CD1c-positive myeloid dendritic cell (primary cell): Measurements from ENCODE around the gene ANKRD40.
"Not testable (repeated sequence)": the region's sequence is repeated elsewhere in the genome, so short reads cannot be mapped to it uniquely, and the experiment has no call there.

Experiments
- DNase-seq: peaks from one replicate; pipeline ENCODE4 v3.0.0-alpha.2; 2016; ENCODE audit errors: extremely low spot score

Gene ANKRD40

GRCh38 chr17:50685691-50686493, 21.8 kb downstream of the ANKRD40 start:
- DNase-seq, result no peak

DNA sequence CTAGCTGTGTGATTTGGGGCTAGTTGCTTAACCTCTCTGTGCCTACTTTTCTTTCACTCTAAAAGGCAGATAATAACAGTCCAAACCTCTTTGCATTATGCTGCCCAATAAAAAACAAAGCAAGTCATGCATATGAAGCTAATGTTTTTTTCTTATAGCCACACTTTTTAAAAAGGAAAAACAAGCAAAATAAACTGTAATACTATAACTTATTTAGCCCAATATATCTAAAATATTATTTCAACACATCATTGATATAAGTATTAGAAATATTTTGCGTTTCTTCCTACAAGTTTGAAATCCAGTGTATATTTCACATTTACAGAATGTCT, 22.4 kb downstream of the ANKRD40 start:
- DNase-seq, result no peak

DNA sequence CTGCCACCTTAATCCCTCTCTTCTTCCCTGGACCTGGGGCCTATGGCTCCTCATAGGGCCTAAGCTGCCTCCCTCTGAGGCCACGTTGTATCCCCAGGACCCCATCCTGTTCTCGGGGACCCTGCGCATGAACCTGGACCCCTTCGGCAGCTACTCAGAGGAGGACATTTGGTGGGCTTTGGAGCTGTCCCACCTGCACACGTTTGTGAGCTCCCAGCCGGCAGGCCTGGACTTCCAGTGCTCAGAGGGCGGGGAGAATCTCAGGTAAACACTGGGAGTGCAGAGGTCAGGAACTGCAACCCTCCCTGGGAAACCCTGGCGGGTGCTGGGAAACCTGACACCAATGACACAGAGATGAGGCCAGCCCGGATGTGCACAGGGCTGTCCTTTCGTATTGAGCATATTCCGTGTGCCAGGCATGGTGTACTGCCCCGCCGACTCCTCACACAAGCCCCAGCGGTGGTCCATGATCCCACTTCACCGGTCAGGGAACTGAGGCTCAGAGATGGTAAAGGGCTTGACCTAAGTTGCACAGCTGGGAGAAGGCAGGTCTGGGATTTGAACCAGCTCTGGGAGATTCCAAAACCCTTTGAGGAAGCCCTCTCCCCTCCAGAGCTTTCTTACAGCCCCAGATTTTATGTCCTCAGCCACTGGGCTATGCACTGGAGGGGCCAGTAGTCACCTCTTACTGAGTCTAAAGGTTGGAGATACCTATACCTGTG, 22.9 kb downstream of the ANKRD40 start:
- no peak for DNase-seq

DNA sequence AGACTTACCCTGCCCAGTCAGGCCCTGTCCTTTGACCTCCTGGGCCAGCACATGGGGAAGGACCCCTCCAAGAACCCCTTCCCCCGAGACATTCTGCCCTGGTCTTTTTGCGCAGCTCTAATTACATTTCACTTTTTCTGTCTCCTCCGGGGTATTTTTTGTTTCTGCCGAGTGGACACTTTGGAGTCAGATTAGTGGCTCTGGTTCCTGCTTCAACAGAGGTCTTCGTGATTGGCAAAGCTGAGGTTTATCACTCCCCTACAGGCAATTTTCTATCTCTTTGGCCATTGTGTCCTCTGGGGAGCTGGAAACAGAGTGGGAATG, 23.5 kb downstream of the ANKRD40 start:
- no peak for DNase-seq

DNA sequence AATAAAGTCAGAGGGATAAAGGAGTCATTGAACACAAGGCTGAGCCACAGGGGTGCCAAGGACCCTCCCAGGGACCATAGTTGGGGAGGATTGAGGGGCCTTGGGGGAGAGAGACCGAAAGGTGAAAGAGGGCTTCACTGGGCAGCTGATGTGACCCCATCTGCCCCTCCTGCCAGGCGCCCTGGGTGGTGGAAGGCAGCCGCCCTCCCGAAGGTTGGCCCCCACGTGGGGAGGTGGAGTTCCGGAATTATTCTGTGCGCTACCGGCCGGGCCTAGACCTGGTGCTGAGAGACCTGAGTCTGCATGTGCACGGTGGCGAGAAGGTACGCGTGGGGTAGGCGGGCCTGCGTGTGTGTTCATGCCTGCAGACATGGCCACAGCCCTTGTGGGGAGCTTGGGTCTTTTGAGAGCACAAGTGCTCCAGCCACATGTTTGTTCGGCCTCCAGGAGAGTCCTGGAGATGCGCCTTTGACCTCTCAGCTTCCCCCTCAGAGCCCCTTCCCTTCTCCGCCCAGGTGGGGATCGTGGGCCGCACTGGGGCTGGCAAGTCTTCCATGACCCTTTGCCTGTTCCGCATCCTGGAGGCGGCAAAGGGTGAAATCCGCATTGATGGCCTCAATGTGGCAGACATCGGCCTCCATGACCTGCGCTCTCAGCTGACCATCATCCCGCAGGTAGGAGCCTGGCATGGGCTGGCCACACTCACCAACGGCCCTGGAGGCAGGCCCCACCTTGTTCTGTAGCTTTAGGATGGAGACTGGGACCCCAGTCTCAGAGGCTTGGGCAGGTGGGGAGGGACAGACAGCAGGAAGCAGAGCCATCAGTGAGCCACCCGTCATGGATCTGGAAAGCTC, 24.1 kb downstream of the ANKRD40 start:
- no peak for DNase-seq

GRCh38 chr17:50682938-50683337, 24.8 kb downstream of the ANKRD40 start:
- DNase-seq, result no peak

- DNase-seq, result no peak
Measured at GRCh38 chr17:50682441-50682840, 25.3 kb downstream of the ANKRD40 start.

GRCh38 chr17:50681263-50682200, 26.2 kb downstream of the ANKRD40 start:
- DNase-seq, result peak; percentile 32

GRCh38 chr17:50680543-50681262, 27.0 kb downstream of the ANKRD40 start:
- not testable (repeated sequence) for DNase-seq

DNA sequence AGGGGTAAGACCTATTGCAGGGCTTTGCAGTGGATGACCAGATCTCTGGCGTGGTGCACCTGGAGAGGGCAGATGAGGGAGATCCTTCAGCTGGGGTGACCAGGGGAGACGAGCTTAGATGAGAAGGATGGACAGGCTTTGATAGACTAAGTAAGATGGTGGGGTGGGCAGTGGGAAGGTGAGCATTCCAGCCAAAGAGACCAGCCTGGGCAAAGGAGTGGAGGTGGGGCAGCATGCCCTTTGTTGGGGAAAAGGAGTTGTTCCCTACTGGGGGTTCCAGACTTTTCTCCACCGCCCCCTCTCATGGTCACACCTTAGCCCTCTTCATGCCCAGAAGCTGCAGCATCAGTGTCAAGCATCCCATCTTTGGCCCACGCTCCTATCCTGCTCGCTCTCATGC, 27.6 kb downstream of the ANKRD40 start:
- DNase-seq, result no peak

DNA sequence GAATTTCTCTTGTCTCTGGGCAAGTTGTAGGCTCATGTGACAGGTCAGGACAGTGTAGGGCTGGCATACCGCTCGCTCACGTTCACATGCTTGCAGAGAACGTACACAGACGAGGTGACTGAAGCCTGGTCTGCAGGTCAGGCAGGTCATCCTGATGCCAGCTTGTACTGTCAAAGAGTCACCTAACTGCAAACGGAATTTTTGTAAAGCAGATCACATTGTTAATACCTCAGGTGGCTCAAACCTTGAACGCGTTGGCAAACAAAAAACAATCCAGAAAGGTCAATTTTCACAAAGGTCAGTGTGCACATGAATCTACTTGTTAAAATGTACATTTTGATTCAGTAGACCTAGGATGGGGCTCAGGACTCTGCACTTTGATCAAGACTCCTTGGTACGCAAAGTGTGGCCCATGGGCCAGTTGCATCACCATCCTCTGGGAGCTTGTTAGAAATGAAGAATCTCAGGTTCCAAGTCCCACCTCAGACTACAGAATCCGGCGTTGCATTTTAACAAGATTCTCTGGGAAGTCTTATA, 28.6 kb downstream of the ANKRD40 start:
- DNase-seq, result no peak

DNA sequence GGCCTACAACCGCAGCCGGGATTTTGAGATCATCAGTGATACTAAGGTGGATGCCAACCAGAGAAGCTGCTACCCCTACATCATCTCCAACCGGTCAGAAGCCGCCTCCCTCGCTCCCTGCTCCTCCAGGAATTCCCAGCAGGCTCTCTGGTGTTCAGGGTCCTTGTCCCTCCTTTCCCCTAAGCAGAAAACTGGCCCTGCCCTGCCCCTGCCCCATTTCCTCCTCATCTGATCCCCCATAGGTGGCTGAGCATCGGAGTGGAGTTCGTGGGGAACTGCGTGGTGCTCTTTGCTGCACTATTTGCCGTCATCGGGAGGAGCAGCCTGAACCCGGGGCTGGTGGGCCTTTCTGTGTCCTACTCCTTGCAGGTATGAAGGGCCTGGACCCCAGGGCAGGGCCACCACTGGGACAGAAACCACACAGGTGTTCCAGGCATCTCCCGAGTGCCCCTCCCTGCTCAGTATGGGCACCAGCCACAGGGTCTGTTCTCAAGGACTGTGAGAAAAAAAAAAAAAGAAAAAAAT, 29.8 kb downstream of the ANKRD40 start:
- DNase-seq, result no peak

DNA sequence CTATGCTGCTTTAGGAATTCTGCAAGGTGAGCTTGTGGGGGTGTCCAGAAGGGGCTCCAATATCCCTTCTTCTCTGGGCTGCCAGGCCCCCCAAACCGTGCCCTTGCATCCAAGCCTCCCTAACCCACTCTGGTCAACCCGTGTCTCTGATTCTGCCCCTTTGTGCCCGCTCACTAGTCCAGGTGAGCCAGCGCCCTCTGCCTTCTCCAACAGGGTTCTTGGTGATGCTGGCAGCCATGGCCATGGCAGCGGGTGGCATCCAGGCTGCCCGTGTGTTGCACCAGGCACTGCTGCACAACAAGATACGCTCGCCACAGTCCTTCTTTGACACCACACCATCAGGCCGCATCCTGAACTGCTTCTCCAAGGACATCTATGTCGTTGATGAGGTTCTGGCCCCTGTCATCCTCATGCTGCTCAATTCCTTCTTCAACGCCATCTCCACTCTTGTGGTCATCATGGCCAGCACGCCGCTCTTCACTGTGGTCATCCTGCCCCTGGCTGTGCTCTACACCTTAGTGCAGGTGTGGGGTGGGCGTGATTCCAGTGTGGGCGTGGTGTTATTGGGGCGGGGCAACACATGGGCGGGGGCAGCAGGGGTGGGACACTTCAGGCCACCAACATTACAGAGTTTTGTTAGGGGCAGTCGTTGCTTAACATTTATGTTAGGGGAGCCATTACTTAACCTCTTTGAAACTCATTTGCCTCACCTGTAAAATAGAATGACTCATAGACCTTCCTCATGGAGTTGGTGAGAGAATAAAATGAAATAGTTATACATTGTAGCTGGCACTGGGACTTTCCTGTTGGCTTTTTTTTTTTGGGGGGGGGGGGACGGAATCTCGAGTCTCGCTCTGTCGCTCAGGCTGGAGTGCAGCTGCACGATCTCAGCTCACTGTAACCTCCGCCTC, 31.4 kb downstream of the ANKRD40 start:
- DNase-seq, result no peak

- no peak for DNase-seq
Measured at GRCh38 chr17:50675627-50676026, 32.1 kb downstream of the ANKRD40 start.

- no peak for DNase-seq
Measured at GRCh38 chr17:50675190-50675589, 32.5 kb downstream of the ANKRD40 start.

DNA sequence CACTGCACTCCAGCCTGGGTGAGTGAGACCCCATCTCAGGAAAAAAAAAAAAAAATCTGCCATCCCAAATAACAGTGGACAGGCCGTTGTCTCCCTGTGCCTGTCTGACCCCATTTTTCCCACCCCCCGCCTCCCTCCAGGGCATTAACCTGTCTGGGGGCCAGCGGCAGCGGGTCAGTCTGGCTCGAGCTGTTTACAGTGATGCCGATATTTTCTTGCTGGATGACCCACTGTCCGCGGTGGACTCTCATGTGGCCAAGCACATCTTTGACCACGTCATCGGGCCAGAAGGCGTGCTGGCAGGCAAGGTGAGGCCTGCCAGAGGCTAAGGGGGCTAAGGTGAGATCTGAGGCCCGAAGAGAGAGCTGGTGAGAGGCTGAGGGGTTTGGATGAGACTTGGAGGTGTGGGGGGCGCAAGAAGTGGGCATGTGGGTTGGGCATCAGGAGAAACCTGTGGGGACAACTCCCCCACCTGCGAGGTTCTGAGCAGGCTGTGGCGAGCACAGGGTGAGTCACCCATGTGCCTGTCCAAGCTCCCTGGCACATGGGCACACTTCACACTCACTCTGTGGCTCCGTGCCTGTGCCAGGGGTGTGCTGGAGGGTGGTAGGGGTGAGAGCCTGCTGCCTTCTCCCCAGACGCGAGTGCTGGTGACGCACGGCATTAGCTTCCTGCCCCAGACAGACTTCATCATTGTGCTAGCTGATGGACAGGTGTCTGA, 34.7 kb downstream of the ANKRD40 start:
- DNase-seq, result no peak

DNA sequence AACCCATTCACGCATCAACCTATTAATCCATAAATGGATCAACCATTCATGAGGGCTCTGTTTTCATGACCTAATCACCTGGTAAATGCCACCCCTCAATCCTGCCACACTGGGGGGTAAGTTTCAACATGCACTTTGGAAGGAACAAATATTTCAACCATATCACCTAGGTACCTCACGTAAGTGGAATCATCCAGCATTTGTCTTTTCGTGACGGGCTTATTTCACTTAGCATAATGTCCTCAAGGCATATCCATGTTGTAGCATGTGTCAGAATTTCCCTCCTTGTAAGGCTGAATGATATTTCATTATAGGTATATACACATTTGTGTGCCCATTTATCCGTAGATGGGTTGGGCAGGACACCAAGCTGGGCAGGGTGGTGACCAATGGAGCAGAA, 35.6 kb downstream of the ANKRD40 start:
- no peak for DNase-seq

DNA sequence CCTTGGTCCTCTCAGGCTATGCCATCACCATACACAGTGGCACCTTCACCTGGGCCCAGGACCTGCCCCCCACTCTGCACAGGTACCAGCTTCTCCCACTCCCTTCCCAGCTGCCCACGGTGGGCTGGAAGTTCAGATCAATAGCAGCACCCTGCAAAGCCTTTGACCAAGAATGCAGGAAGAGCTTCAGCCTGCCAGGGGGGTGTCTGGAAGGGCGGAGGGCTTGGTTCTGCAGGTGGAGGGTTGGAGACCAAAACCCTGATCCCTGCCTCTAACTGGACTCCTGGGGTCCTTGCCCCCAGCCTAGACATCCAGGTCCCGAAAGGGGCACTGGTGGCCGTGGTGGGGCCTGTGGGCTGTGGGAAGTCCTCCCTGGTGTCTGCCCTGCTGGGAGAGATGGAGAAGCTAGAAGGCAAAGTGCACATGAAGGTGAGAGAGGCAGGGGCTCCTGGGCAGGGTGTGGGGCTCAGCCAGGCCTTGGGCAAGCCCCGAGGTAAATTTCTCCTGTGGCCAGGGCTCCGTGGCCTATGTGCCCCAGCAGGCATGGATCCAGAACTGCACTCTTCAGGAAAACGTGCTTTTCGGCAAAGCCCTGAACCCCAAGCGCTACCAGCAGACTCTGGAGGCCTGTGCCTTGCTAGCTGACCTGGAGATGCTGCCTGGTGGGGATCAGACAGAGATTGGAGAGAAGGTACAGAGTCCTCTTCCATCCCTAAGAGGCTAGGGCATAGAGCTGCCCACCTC, 38.7 kb downstream of the ANKRD40 start:
- DNase-seq, result no peak
